ENCODE data around the gene OR10A3.

DNA sequence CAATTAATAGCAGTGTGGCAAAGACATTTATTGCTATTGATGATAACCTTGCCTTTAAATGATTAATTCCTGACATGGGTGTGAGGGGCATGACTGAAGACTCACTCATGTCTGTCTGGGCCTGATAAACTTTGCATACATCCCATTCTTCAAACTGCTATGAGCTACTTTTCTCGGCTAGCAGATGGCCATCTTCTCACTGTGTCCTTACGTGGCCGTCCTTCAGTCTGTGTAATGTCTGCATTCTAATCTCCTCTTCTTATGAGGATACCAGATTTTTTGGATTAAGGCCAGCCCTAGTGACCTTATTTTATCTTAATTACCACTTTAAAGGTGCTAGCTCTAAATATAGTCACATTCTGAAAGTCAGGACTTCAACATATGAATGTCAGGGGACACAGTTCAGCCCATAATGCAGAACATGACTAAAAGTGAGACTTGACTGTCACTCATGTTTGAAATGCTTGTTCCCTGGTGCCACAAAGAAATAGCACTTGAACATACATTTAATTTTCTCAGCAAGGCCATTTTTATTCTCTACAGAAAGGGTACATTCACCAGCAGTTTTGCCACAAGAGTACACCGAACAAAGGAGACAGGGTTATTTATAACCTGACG, 42.7 kb downstream of the OR10A3 start:
- TF ChIP-seq CTCF (IDR thresholded peaks at IDR 0.05) (no peak), POLR2A (IDR thresholded peaks at IDR 0.05) (no peak)
